ENCODE results near the gene ARPC4.
"Not testable (repeated sequence)": the region's sequence is repeated elsewhere in the genome, so short reads cannot be mapped to it uniquely, and the experiment has no call there.

Gene ARPC4

DNA sequence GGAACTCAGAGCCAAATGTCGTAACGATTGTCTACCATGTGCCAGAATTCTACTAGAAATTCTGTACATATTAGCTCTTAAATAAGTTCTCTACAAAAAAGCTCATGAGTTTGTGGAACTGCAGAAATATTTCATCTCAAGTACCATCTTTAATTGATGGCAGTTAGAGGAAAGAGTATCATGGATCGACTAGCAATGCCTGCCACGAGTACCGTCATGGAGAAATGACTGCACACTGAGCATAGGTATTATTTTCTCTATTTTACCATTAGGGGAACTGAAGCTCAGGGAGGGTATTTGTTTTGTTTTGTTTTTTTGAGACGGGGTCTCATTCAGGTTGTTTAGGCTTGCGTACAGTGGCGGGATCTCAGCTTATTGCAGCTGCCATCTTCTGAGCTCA, 48.1 kb downstream of the ARPC4 start:
- Histone ChIP-seq H3K4me3 (ENCODE audit: low read length in 2 of 2) (no peak overlapping the region), H3K9ac (ENCODE audit: low read length in 2 of 2) (no peak overlapping the region), H3K4me1 (ENCODE audit: control insufficient read depth, insufficient read depth, low read length) (peaks cover 6% of the 10 kb centered on the region), H3K27ac (ENCODE audit: low read length) (no peak overlapping the region), H3K9me3 (ENCODE audit: control insufficient read depth in 2 of 2, low read length in 2 of 2) (no peaks in the 10 kb centered on the region), H3K27me3 (ENCODE audit: control insufficient read depth in 1 of 2, insufficient read depth in 2 of 2, low read length in 2 of 2) (no peaks in the 10 kb centered on the region), H3K36me3 (ENCODE audit: control insufficient read depth in 2 of 2, insufficient read depth in 2 of 2, low read length in 2 of 2) (peaks cover 35% of the 10 kb centered on the region in 2 donors)

GRCh38 chr3:9843715-9844438, 51.0 kb downstream of the ARPC4 start, which contains the start of gene RPUSD3:
Gene RPUSD3 (minus strand): TSS chr3:9844008. CDS start chr3:9843990, 18 bp downstream.
- peaks cover 20 to 22% of the 10 kb centered on the region in 2 donors for H3K36me3 ChIP-seq (ENCODE audit: control insufficient read depth in 2 of 2, insufficient read depth in 2 of 2, low read length in 2 of 2)
- H3K9ac ChIP-seq (ENCODE audit: low read length in 2 of 2): peak within 1 kb of the TSS; percentile 84 to 93
- peak within 1 kb of the TSS; percentile 94 for H3K4me3 ChIP-seq (ENCODE audit: low read length in 2 of 2)
- H3K27me3 ChIP-seq (ENCODE audit: control insufficient read depth in 1 of 2, insufficient read depth in 2 of 2, low read length in 2 of 2): no peaks in the 10 kb centered on the region
- peak within 1 kb of the TSS; percentile 70 for H3K27ac ChIP-seq (ENCODE audit: low read length)
- no peaks in the 10 kb centered on the region for H3K9me3 ChIP-seq (ENCODE audit: control insufficient read depth in 2 of 2, low read length in 2 of 2)
- peaks cover 6% of the 10 kb centered on the region for H3K4me1 ChIP-seq (ENCODE audit: control insufficient read depth, insufficient read depth, low read length)

DNA sequence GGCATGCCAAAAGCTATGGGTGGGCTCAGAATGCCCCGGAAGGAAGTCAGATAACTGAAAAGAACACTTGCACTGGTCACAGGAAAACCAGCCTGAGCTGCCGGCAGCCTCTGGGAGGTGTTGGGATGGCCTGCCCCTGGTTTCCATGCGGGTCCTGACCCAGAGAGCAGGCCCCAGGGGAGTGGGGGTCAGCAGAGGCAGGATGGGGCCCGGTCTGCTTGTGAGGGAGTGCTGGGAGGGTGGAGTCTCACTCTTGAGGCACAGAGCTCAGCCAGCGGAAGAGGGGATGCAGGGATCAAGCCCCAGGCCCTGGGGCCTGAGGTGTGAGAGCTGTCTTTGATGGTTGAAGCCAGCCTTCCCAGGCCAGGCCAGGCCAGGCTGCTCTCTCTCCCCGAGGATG, 53.3 kb downstream of the ARPC4 start:
- Histone ChIP-seq H3K27ac (ENCODE audit: low read length) (no peak overlapping the region), H3K9ac (ENCODE audit: low read length in 2 of 2) (no peak overlapping the region), H3K27me3 (ENCODE audit: control insufficient read depth in 1 of 2, insufficient read depth in 2 of 2, low read length in 2 of 2) (no peaks in the 10 kb centered on the region), H3K4me1 (ENCODE audit: control insufficient read depth, insufficient read depth, low read length) (peaks cover 6% of the 10 kb centered on the region), H3K4me3 (ENCODE audit: low read length in 2 of 2) (no peak overlapping the region), H3K36me3 (ENCODE audit: control insufficient read depth in 2 of 2, insufficient read depth in 2 of 2, low read length in 2 of 2) (peaks cover 5 to 7% of the 10 kb centered on the region in 2 donors), H3K9me3 (ENCODE audit: control insufficient read depth in 2 of 2, low read length in 2 of 2) (no peaks in the 10 kb centered on the region)

GRCh38 chr3:9846931-9847488, 54.1 kb downstream of the ARPC4 start:
- no peak overlapping the region for H3K27ac ChIP-seq (ENCODE audit: low read length)
- peaks cover 6% of the 10 kb centered on the region for H3K4me1 ChIP-seq (ENCODE audit: control insufficient read depth, insufficient read depth, low read length)
- H3K36me3 ChIP-seq (ENCODE audit: control insufficient read depth in 2 of 2, insufficient read depth in 2 of 2, low read length in 2 of 2): no peaks in the 10 kb centered on the region
- H3K4me3 ChIP-seq (ENCODE audit: low read length in 2 of 2): no peak overlapping the region
- H3K9ac ChIP-seq (ENCODE audit: low read length in 2 of 2): no peak overlapping the region
- H3K9me3 ChIP-seq (ENCODE audit: control insufficient read depth in 2 of 2, low read length in 2 of 2): no peaks in the 10 kb centered on the region
- H3K27me3 ChIP-seq (ENCODE audit: control insufficient read depth in 1 of 2, insufficient read depth in 2 of 2, low read length in 2 of 2): no peaks in the 10 kb centered on the region

- not testable (repeated sequence) for H3K9ac ChIP-seq (ENCODE audit: low read length in 2 of 2); H3K27ac ChIP-seq (ENCODE audit: low read length); H3K36me3 ChIP-seq (ENCODE audit: control insufficient read depth in 2 of 2, insufficient read depth in 2 of 2, low read length in 2 of 2); H3K4me1 ChIP-seq (ENCODE audit: control insufficient read depth, insufficient read depth, low read length); H3K4me3 ChIP-seq (ENCODE audit: low read length in 2 of 2); H3K9me3 ChIP-seq (ENCODE audit: control insufficient read depth in 2 of 2, low read length in 2 of 2); H3K27me3 ChIP-seq (ENCODE audit: control insufficient read depth in 1 of 2, insufficient read depth in 2 of 2, low read length in 2 of 2)
These were observed 55.0 kb downstream of the ARPC4 start for GRCh38 chr3:9847870-9848269.

GRCh38 chr3:9848860-9849259, 56.0 kb downstream of the ARPC4 start:
- H3K9me3 ChIP-seq (ENCODE audit: control insufficient read depth in 2 of 2, low read length in 2 of 2); H3K9ac ChIP-seq (ENCODE audit: low read length in 2 of 2); H3K36me3 ChIP-seq (ENCODE audit: control insufficient read depth in 2 of 2, insufficient read depth in 2 of 2, low read length in 2 of 2); H3K4me3 ChIP-seq (ENCODE audit: low read length in 2 of 2); H3K4me1 ChIP-seq (ENCODE audit: control insufficient read depth, insufficient read depth, low read length); H3K27me3 ChIP-seq (ENCODE audit: control insufficient read depth in 1 of 2, insufficient read depth in 2 of 2, low read length in 2 of 2); H3K27ac ChIP-seq (ENCODE audit: low read length): not testable (repeated sequence)

GRCh38 chr3:9851383-9851782, 58.5 kb downstream of the ARPC4 start:
- H3K4me1 ChIP-seq (ENCODE audit: control insufficient read depth, insufficient read depth, low read length); H3K27me3 ChIP-seq (ENCODE audit: control insufficient read depth in 1 of 2, insufficient read depth in 2 of 2, low read length in 2 of 2); H3K9ac ChIP-seq (ENCODE audit: low read length in 2 of 2); H3K4me3 ChIP-seq (ENCODE audit: low read length in 2 of 2); H3K27ac ChIP-seq (ENCODE audit: low read length); H3K36me3 ChIP-seq (ENCODE audit: control insufficient read depth in 2 of 2, insufficient read depth in 2 of 2, low read length in 2 of 2); H3K9me3 ChIP-seq (ENCODE audit: control insufficient read depth in 2 of 2, low read length in 2 of 2): not testable (repeated sequence)

- not testable (repeated sequence) for H3K4me3 ChIP-seq (ENCODE audit: low read length in 2 of 2); H3K36me3 ChIP-seq (ENCODE audit: control insufficient read depth in 2 of 2, insufficient read depth in 2 of 2, low read length in 2 of 2); H3K9ac ChIP-seq (ENCODE audit: low read length in 2 of 2); H3K9me3 ChIP-seq (ENCODE audit: control insufficient read depth in 2 of 2, low read length in 2 of 2); H3K27ac ChIP-seq (ENCODE audit: low read length); H3K27me3 ChIP-seq (ENCODE audit: control insufficient read depth in 1 of 2, insufficient read depth in 2 of 2, low read length in 2 of 2); H3K4me1 ChIP-seq (ENCODE audit: control insufficient read depth, insufficient read depth, low read length)
These were observed 59.0 kb downstream of the ARPC4 start for GRCh38 chr3:9851926-9852325.

DNA sequence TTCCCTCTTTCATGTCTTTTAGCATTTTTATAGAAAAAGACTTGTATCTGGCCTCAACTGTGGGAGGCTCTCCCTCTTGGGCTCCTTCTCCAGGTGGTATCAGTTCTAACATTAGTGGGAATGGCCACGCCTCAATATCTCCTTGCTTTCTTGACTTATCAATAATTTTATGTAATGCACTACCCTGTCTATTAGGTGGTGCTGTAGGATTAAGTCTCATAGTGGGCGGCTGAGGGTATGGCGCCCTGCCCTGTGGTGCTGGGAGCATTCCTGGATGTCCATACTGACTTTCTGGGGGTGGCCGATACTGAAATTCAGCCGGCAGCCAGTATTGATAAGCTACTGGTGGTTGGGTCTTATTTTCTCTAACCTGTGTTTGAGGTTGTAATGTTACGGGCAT, 59.6 kb downstream of the ARPC4 start:
- Histone ChIP-seq H3K9me3 (ENCODE audit: control insufficient read depth in 2 of 2, low read length in 2 of 2) (no peaks in the 10 kb centered on the region), H3K27me3 (ENCODE audit: control insufficient read depth in 1 of 2, insufficient read depth in 2 of 2, low read length in 2 of 2) (no peaks in the 10 kb centered on the region), H3K4me1 (ENCODE audit: control insufficient read depth, insufficient read depth, low read length) (no peaks in the 10 kb centered on the region), H3K36me3 (ENCODE audit: control insufficient read depth in 2 of 2, insufficient read depth in 2 of 2, low read length in 2 of 2) (no peaks in the 10 kb centered on the region), H3K9ac (ENCODE audit: low read length in 2 of 2) (no peak overlapping the region), H3K4me3 (ENCODE audit: low read length in 2 of 2) (no peak overlapping the region), H3K27ac (ENCODE audit: low read length) (no peak overlapping the region)

- not testable (repeated sequence) for H3K9me3 ChIP-seq (ENCODE audit: control insufficient read depth in 2 of 2, low read length in 2 of 2)
These were observed 61.5 kb downstream of the ARPC4 start for GRCh38 chr3:9854291-9854940.

GRCh38 chr3:9855594-9855993, 62.7 kb downstream of the ARPC4 start:
- no peaks in the 10 kb centered on the region for H3K4me1 ChIP-seq (ENCODE audit: control insufficient read depth, insufficient read depth, low read length)

More at GRCh38 chr3:9854291-9854940, 61.5 kb downstream of the ARPC4 start:
- H3K4me3 ChIP-seq (ENCODE audit: low read length in 2 of 2); H3K27me3 ChIP-seq (ENCODE audit: control insufficient read depth in 1 of 2, insufficient read depth in 2 of 2, low read length in 2 of 2); H3K36me3 ChIP-seq (ENCODE audit: control insufficient read depth in 2 of 2, insufficient read depth in 2 of 2, low read length in 2 of 2); H3K9ac ChIP-seq (ENCODE audit: low read length in 2 of 2); H3K4me1 ChIP-seq (ENCODE audit: control insufficient read depth, insufficient read depth, low read length); H3K27ac ChIP-seq (ENCODE audit: low read length): not testable (repeated sequence)

More at GRCh38 chr3:9855594-9855993, 62.7 kb downstream of the ARPC4 start:
- Histone ChIP-seq H3K9me3 (ENCODE audit: control insufficient read depth in 2 of 2, low read length in 2 of 2) (no peaks in the 10 kb centered on the region), H3K4me3 (ENCODE audit: low read length in 2 of 2) (no peak overlapping the region), H3K9ac (ENCODE audit: low read length in 2 of 2) (no peak overlapping the region), H3K27me3 (ENCODE audit: control insufficient read depth in 1 of 2, insufficient read depth in 2 of 2, low read length in 2 of 2) (no peaks in the 10 kb centered on the region), H3K36me3 (ENCODE audit: control insufficient read depth in 2 of 2, insufficient read depth in 2 of 2, low read length in 2 of 2) (no peaks in the 10 kb centered on the region), H3K27ac (ENCODE audit: low read length) (no peak overlapping the region)

Measured in stomach smooth muscle (tissue), 2 donors.